ENCODE results near the gene ADCY10. TPM values are rescaled to one million over a fixed set of nuclear protein-coding genes. Genes with fewer than 3 reads are reported as not detected.

Gene ADCY10
- total RNA-seq, 3 donors from 2014 or later (not counting 1 experiment from before 2014, with no cell fraction given): 0.42 to 1.00 TPM; not detected in 1

- H3K27ac ChIP-seq (ENCODE audit: low read length): no peak overlapping the region
- Mint-ChIP-seq H3K4me3 (no peak overlapping the region), H3K27me3 (ENCODE audit: low read depth in 2 of 2) (peaks cover 0 to 2% of the 10 kb centered on the region in 2 donors), H3K27ac (no peak overlapping the region), H3K36me3 (no peaks in the 10 kb centered on the region), H3K4me1 (peaks cover 0 to 4% of the 10 kb centered on the region in 2 donors), H3K9me3 (no peaks in the 10 kb centered on the region)
- DNase-seq: no peak
- intact Hi-C loops (cut with micrococcal nuclease): no loop called here
- peaks cover 5% of the 10 kb centered on the region for H3K4me1 ChIP-seq (ENCODE audit: control insufficient read depth, insufficient read depth, low read length)
- no peaks in the 10 kb centered on the region for H3K27me3 ChIP-seq (ENCODE audit: control insufficient read depth, insufficient read depth, low read length)
- ATAC-seq: no peak
- H3K4me3 ChIP-seq (ENCODE audit: low read length): no peak overlapping the region
- WGBS (ENCODE audit: insufficient coverage): 90% methylated on average over 1 of the region's 5 CpGs
- TF ChIP-seq CTCF (IDR thresholded peaks at IDR 0.05): no peak
- H3K36me3 ChIP-seq (ENCODE audit: control insufficient read depth, insufficient read depth, low read length): no peaks in the 10 kb centered on the region
- no peaks in the 10 kb centered on the region for H3K9me3 ChIP-seq (ENCODE audit: control insufficient read depth, insufficient read depth, low read length)
Observed at GRCh38 chr1:167764458-167765330, 149.2 kb downstream of the ADCY10 start.

GRCh38 chr1:167763525-167764220, 150.3 kb downstream of the ADCY10 start:
- no peak for DNase-seq
- H3K36me3 ChIP-seq (ENCODE audit: control insufficient read depth, insufficient read depth, low read length): no peaks in the 10 kb centered on the region
- H3K9me3 Mint-ChIP-seq: no peaks in the 10 kb centered on the region
- peaks cover 0 to 2% of the 10 kb centered on the region in 2 donors for H3K27me3 Mint-ChIP-seq (ENCODE audit: low read depth in 2 of 2)
- H3K9me3 ChIP-seq (ENCODE audit: control insufficient read depth, insufficient read depth, low read length): no peaks in the 10 kb centered on the region
- no peak overlapping the region for H3K27ac Mint-ChIP-seq
- no peak overlapping the region for H3K4me3 Mint-ChIP-seq
- H3K4me1 ChIP-seq (ENCODE audit: control insufficient read depth, insufficient read depth, low read length): peaks cover 5% of the 10 kb centered on the region
- TF ChIP-seq CTCF (IDR thresholded peaks at IDR 0.05): no peak
- H3K4me3 ChIP-seq (ENCODE audit: low read length): no peak overlapping the region
- H3K27me3 ChIP-seq (ENCODE audit: control insufficient read depth, insufficient read depth, low read length): no peaks in the 10 kb centered on the region
- WGBS (ENCODE audit: insufficient coverage): 97% methylated on average over 3 of the region's 5 CpGs
- intact Hi-C loops (cut with micrococcal nuclease): no loop called here
- H3K36me3 Mint-ChIP-seq: no peaks in the 10 kb centered on the region
- H3K27ac ChIP-seq (ENCODE audit: low read length): no peak overlapping the region
- H3K4me1 Mint-ChIP-seq: peaks cover 0 to 4% of the 10 kb centered on the region in 2 donors
- no peak for ATAC-seq

GRCh38 chr1:167762061-167762746, 151.7 kb downstream of the ADCY10 start:
- intact Hi-C loops (cut with micrococcal nuclease): no loop called here
- no peaks in the 10 kb centered on the region for H3K9me3 Mint-ChIP-seq
- peaks cover 5% of the 10 kb centered on the region for H3K4me1 ChIP-seq (ENCODE audit: control insufficient read depth, insufficient read depth, low read length)
- ATAC-seq (peak in 1 of 3 donors; percentile 33), DNase-seq (peak in 1 of 2 donors; percentile 57)
- H3K36me3 Mint-ChIP-seq: no peaks in the 10 kb centered on the region
- no peaks in the 10 kb centered on the region for H3K36me3 ChIP-seq (ENCODE audit: control insufficient read depth, insufficient read depth, low read length)
- no peak overlapping the region for H3K4me3 Mint-ChIP-seq
- no peak for TF ChIP-seq CTCF (IDR thresholded peaks at IDR 0.05)
- H3K27me3 ChIP-seq (ENCODE audit: control insufficient read depth, insufficient read depth, low read length): no peaks in the 10 kb centered on the region
- H3K9me3 ChIP-seq (ENCODE audit: control insufficient read depth, insufficient read depth, low read length): no peaks in the 10 kb centered on the region
- no peak overlapping the region for H3K4me3 ChIP-seq (ENCODE audit: low read length)
- H3K27ac ChIP-seq (ENCODE audit: low read length): no peak overlapping the region
- no peak overlapping the region for H3K27ac Mint-ChIP-seq
- WGBS (ENCODE audit: insufficient coverage): 73% methylated on average over 7 of the region's 8 CpGs
- H3K27me3 Mint-ChIP-seq (ENCODE audit: low read depth in 2 of 2): peaks cover 0 to 2% of the 10 kb centered on the region in 2 donors
- H3K4me1 Mint-ChIP-seq: peaks cover 0 to 4% of the 10 kb centered on the region in 2 donors

Measured in natural killer cell (primary cell).